Endothelial cell (in vitro differentiated cells): Measurements from ENCODE around the gene OR51B4. TPM values are rescaled to one million over a fixed set of nuclear protein-coding genes. Genes with fewer than 3 reads are reported as not detected.

Experiments used
- DNase-seq: peaks from one replicate; pipeline ENCODE4 v3.0.0; 2021; ENCODE audit warnings: low spot score
- H3K27ac Mint-ChIP-seq: one replicate; pipeline ENCODE4 v1.8.0; 2021; ENCODE audit warnings: mixed read lengths, inconsistent platforms; ENCODE audit not compliant: unreplicated experiment
- H3K27me3 Mint-ChIP-seq: one replicate; pipeline ENCODE4 v1.8.0; 2021; ENCODE audit warnings: mild to moderate bottlenecking, moderate library complexity, mixed read lengths, inconsistent platforms; ENCODE audit not compliant: unreplicated experiment
- H3K36me3 Mint-ChIP-seq: one replicate; pipeline ENCODE4 v1.8.0; 2021; ENCODE audit warnings: mild to moderate bottlenecking, low read depth, mixed read lengths, inconsistent platforms; ENCODE audit not compliant: unreplicated experiment
- H3K4me1 Mint-ChIP-seq: one replicate; pipeline ENCODE4 v1.8.0; 2021; ENCODE audit warnings: mild to moderate bottlenecking, mixed read lengths, inconsistent platforms; ENCODE audit not compliant: unreplicated experiment
- H3K4me3 Mint-ChIP-seq: one replicate; pipeline ENCODE4 v1.8.0; 2021; ENCODE audit warnings: mild to moderate bottlenecking, mixed read lengths, inconsistent platforms; ENCODE audit not compliant: unreplicated experiment
- H3K9me3 Mint-ChIP-seq: one replicate; pipeline ENCODE4 v1.8.0; 2021; ENCODE audit warnings: mixed read lengths, inconsistent platforms; ENCODE audit not compliant: unreplicated experiment
- CTCF ChIP-seq: fragments of 200-600 bp; sonication (generic); IDR thresholded peaks from one replicate; pipeline ENCODE4 v1.5.0; 2021; ENCODE audit warnings: antibody characterized with exemption; ENCODE audit not compliant: unreplicated experiment
- total RNA-seq: library from RNA; stranded (reverse); fragmentation: NEBNext Ultra II Directional; extraction: Animal tissue kit (Norgen Biotek cat#: 25700); gene quantifications from one replicate; pipeline ENCODE4 v1.2.1, GENCODE V29; 2021; ENCODE audit not compliant: unreplicated experiment

OR51B4 gene
- total RNA-seq, 1 donor from 2014 or later: 0.49 TPM

- Mint-ChIP-seq H3K36me3 (no peaks in the 10 kb centered on the region), H3K9me3 (no peaks in the 10 kb centered on the region), H3K4me1 (peaks cover 6% of the 10 kb centered on the region), H3K4me3 (no peak overlapping the region), H3K27me3 (no peaks in the 10 kb centered on the region), H3K27ac (no peak overlapping the region)
- no peak for TF ChIP-seq CTCF
- no peak for DNase-seq
These were observed 17.9 kb downstream of the OR51B4 start for GRCh38 chr11:5283882-5284281.

- no peak for TF ChIP-seq CTCF
- H3K27ac Mint-ChIP-seq: no peak overlapping the region
- no peaks in the 10 kb centered on the region for H3K9me3 Mint-ChIP-seq
- no peak for DNase-seq
- no peaks in the 10 kb centered on the region for H3K27me3 Mint-ChIP-seq
- H3K36me3 Mint-ChIP-seq: no peaks in the 10 kb centered on the region
- peaks cover 6% of the 10 kb centered on the region for H3K4me1 Mint-ChIP-seq
- H3K4me3 Mint-ChIP-seq: no peak overlapping the region
These were observed 18.7 kb downstream of the OR51B4 start for GRCh38 chr11:5283086-5283485.

GRCh38 chr11:5282628-5283027 is 19.1 kb downstream of the OR51B4 start:
- no peak overlapping the region for H3K27ac Mint-ChIP-seq
- no peaks in the 10 kb centered on the region for H3K9me3 Mint-ChIP-seq
- peaks cover 6% of the 10 kb centered on the region for H3K4me1 Mint-ChIP-seq
- H3K4me3 Mint-ChIP-seq: no peak overlapping the region
- no peaks in the 10 kb centered on the region for H3K27me3 Mint-ChIP-seq
- TF ChIP-seq CTCF: no peak
- DNase-seq: no peak
- H3K36me3 Mint-ChIP-seq: no peaks in the 10 kb centered on the region

- no peak for DNase-seq
- no peak for TF ChIP-seq CTCF
- H3K36me3 Mint-ChIP-seq: no peaks in the 10 kb centered on the region
- H3K27ac Mint-ChIP-seq: no peak overlapping the region
- peaks cover 6% of the 10 kb centered on the region for H3K4me1 Mint-ChIP-seq
- H3K9me3 Mint-ChIP-seq: no peaks in the 10 kb centered on the region
- H3K27me3 Mint-ChIP-seq: no peaks in the 10 kb centered on the region
- H3K4me3 Mint-ChIP-seq: no peak overlapping the region
These were observed 20.1 kb downstream of the OR51B4 start for GRCh38 chr11:5281596-5281995.

- Mint-ChIP-seq H3K9me3 (no peaks in the 10 kb centered on the region), H3K36me3 (no peaks in the 10 kb centered on the region), H3K4me1 (peaks cover 6% of the 10 kb centered on the region), H3K27me3 (no peaks in the 10 kb centered on the region), H3K4me3 (no peak overlapping the region), H3K27ac (no peak overlapping the region)
- DNase-seq: no peak
- TF ChIP-seq CTCF: no peak
These were observed 21.1 kb downstream of the OR51B4 start for GRCh38 chr11:5280582-5281102.
